CD14-positive monocyte (primary cell): ENCODE data around the gene CD8B. TPM values are rescaled to one million over a fixed set of nuclear protein-coding genes. Genes with fewer than 3 reads are reported as not detected.

ENCODE experiments used
- DNase-seq, 3 donors: peaks; one replicate each; pipeline ENCODE4 v3.0.0-alpha.2; 2011 to 2022
- H2AFZ ChIP-seq: 2 replicates; pipeline ENCODE4 v1.6.0; 2012; ENCODE audit warnings: mild to moderate bottlenecking, low read depth, low read length, inconsistent platforms; ENCODE audit not compliant: insufficient read depth, poor library complexity, severe bottlenecking
- H3K27ac ChIP-seq, 2 donors: 1 replicate in 1 of 2; 2 replicates in 1 of 2; pipeline ENCODE4 v1.5.1; 2012 to 2013; ENCODE audit warnings: low read length in 2 of 2, control low read depth in 1 of 2, inconsistent platforms in 1 of 2, low read depth in 1 of 2, mild to moderate bottlenecking in 1 of 2
- H3K27me3 ChIP-seq, 2 donors: one replicate each; pipeline versions ENCODE4 v1.6.0 to v1.6.1; 2011 to 2013; ENCODE audit warnings: low read length in 2 of 2; ENCODE audit not compliant: control insufficient read depth in 2 of 2, insufficient read depth in 2 of 2
- H3K36me3 ChIP-seq, 2 donors: replicated peaks in 1 of 2; 1 replicate in 1 of 2; 2 replicates in 1 of 2; pipeline versions ENCODE4 v1.5.1 to v1.6.1; 2012 to 2013; ENCODE audit warnings: low read length in 2 of 2, control low read depth in 1 of 2, inconsistent platforms in 1 of 2, mild to moderate bottlenecking in 1 of 2; ENCODE audit not compliant: insufficient read depth in 2 of 2, control insufficient read depth in 1 of 2
- H3K4me1 ChIP-seq, 2 donors: 1 replicate in 1 of 2; 2 replicates in 1 of 2; pipeline versions ENCODE4 v1.5.1 to v1.6.1; 2012 to 2013; ENCODE audit warnings: low read length in 2 of 2, control low read depth in 1 of 2, inconsistent platforms in 1 of 2, mild to moderate bottlenecking in 1 of 2, moderate library complexity in 1 of 2; ENCODE audit not compliant: insufficient read depth in 2 of 2, control insufficient read depth in 1 of 2
- H3K4me2 ChIP-seq: replicated peaks from 2 replicates; pipeline ENCODE3; 2012; ENCODE audit warnings: low read length, moderate library complexity, mild to moderate bottlenecking; ENCODE audit not compliant: poor library complexity, severe bottlenecking; ENCODE audit errors: extremely low read depth
- H3K4me3 ChIP-seq, 3 experiments: fragments of 200-600 bp in 1 of 3; sonication (generic) in 1 of 3; replicated peaks in 1 of 3; 1 replicate in 2 of 3; 2 replicates in 1 of 3; pipeline ENCODE4 v1.5.1; 2011 to 2013; ENCODE audit warnings: low read length in 3 of 3, mild to moderate bottlenecking in 3 of 3, control low read depth in 2 of 3, low read depth in 2 of 3, inconsistent platforms in 1 of 3, moderate library complexity in 1 of 3
- H3K79me2 ChIP-seq: 2 replicates; pipeline ENCODE4 v1.6.0; 2012; ENCODE audit warnings: mild to moderate bottlenecking, control low read depth, inconsistent platforms, low read length, moderate library complexity; ENCODE audit not compliant: insufficient read depth
- H3K9ac ChIP-seq: 2 replicates; pipeline ENCODE4 v1.6.0; 2017; ENCODE audit warnings: low read length, mild to moderate bottlenecking; ENCODE audit not compliant: insufficient read depth, poor library complexity, severe bottlenecking
- H3K9me3 ChIP-seq, 2 donors: replicated peaks in 1 of 2; 1 replicate in 1 of 2; 2 replicates in 1 of 2; pipeline versions ENCODE4 v1.5.1 to v1.6.1; 2012 to 2013; ENCODE audit warnings: low read length in 2 of 2, control low read depth in 1 of 2; ENCODE audit not compliant: control insufficient read depth in 1 of 2, insufficient read depth in 1 of 2
- H4K20me1 ChIP-seq: 2 replicates; pipeline ENCODE4 v1.6.0; 2012; ENCODE audit warnings: mild to moderate bottlenecking, low read length, control low read depth, moderate library complexity; ENCODE audit not compliant: insufficient read depth
- H3K27ac Mint-ChIP-seq, 7 donors: one replicate each; pipeline ENCODE4 v1.8.0; 2020; ENCODE audit warnings: mild to moderate bottlenecking in 7 of 7, mixed read lengths in 7 of 7, moderate library complexity in 6 of 7, inconsistent platforms in 2 of 7
- H3K27me3 Mint-ChIP-seq, 3 donors: one replicate each; pipeline ENCODE4 v1.8.0; 2021 to 2022; ENCODE audit warnings: low read depth in 3 of 3, mild to moderate bottlenecking in 3 of 3, mixed read lengths in 3 of 3, moderate library complexity in 3 of 3, inconsistent platforms in 1 of 3
- H3K36me3 Mint-ChIP-seq, 2 donors: one replicate each; pipeline ENCODE4 v1.8.0; 2020; ENCODE audit warnings: mixed read lengths in 2 of 2, inconsistent platforms in 1 of 2, mild to moderate bottlenecking in 1 of 2
- H3K4me1 Mint-ChIP-seq: one replicate; pipeline ENCODE4 v1.8.0; 2020; ENCODE audit warnings: mild to moderate bottlenecking, mixed read lengths
- H3K4me3 Mint-ChIP-seq, 2 donors: one replicate each; pipeline ENCODE4 v1.8.0; 2020; ENCODE audit warnings: mild to moderate bottlenecking in 2 of 2, mixed read lengths in 2 of 2, moderate library complexity in 1 of 2
- H3K9me3 Mint-ChIP-seq, 7 donors: one replicate each; pipeline ENCODE4 v1.8.0; 2020 to 2022; ENCODE audit warnings: mixed read lengths in 7 of 7, mild to moderate bottlenecking in 6 of 7, moderate library complexity in 6 of 7, inconsistent platforms in 2 of 7
- CTCF ChIP-seq: fragments of 200-600 bp; IDR thresholded peaks from one replicate; pipeline ENCODE4 v1.8.0; 2022; ENCODE audit warnings: antibody characterized with exemption, mild to moderate bottlenecking
- WGBS: methylation state at CpG from one replicate; pipeline ENCODE4 v1.1.5; 2013; ENCODE audit warnings: missing lambda C conversion rate; ENCODE audit not compliant: insufficient coverage; 5-methylcytosine and 5-hydroxymethylcytosine counted together
- intact Hi-C, 2 donors: fragments of 100-400 bp; cut with micrococcal nuclease; formaldehyde crosslinking; loops; one replicate each; pipeline versions ENCODE4 v1.15.0 to v1.15.1; 2023
- polyA plus RNA-seq, 3 donors: library from polyadenylated mRNA; depleted of rRNA in 1 of 3; unstranded in 2 of 3; stranded (reverse) in 1 of 3; fragments of 300-500 nt in 2 of 3; fragments of >200 nt in 1 of 3; fragmentation: Illumina TruSeq in 2 of 3; gene quantifications; 1 replicate in 2 of 3; 2 replicates in 1 of 3; pipeline ENCODE4 v1.2.3, GENCODE V29; 2012 to 2021

CD8B gene
- polyA plus RNA-seq, 3 donors = 1.5 to 1.6 TPM; not detected in 1

- no peak for TF ChIP-seq CTCF
- peaks cover 16% of the 10 kb centered on the region for H3K4me1 Mint-ChIP-seq
- peak overlapping the region in 1 of 2 donors; percentile 0 for H3K4me3 Mint-ChIP-seq
- Histone ChIP-seq H3K4me2 (no peak overlapping the region), H3K4me1 (peaks cover 16% of the 10 kb centered on the region in 2 donors), H4K20me1 (no peaks in the 10 kb centered on the region), H3K9ac (no peak overlapping the region), H3K4me3 (no peak overlapping the region), H3K79me2 (no peaks in the 10 kb centered on the region), H3K36me3 (no peaks in the 10 kb centered on the region), H3K27ac (no peak overlapping the region), H3K27me3 (peaks cover 14 to 35% of the 10 kb centered on the region in 2 donors), H3K9me3 (peaks cover 12 to 45% of the 10 kb centered on the region in 2 donors), H2AFZ (no peak overlapping the region)
- H3K36me3 Mint-ChIP-seq = peaks cover 3 to 13% of the 10 kb centered on the region in 2 donors
- no peak for DNase-seq
- no peak overlapping the region for H3K27ac Mint-ChIP-seq
- 57% methylated on average over 2 of the region's 2 CpGs for WGBS
- intact Hi-C loops = no loop called here
- H3K27me3 Mint-ChIP-seq = peaks cover 25 to 44% (median 35%) of the 10 kb centered on the region in 3 donors
- peaks cover 22 to 40% (median 34%) of the 10 kb centered on the region in 7 donors for H3K9me3 Mint-ChIP-seq
These were observed 66.8 kb downstream of the CD8B start for GRCh38 chr2:86794861-86795260.

GRCh38 chr2:86793752-86794151, 67.9 kb downstream of the CD8B start:
- Histone ChIP-seq H2AFZ (no peak overlapping the region), H4K20me1 (no peaks in the 10 kb centered on the region), H3K4me2 (no peak overlapping the region), H3K36me3 (no peaks in the 10 kb centered on the region), H3K27ac (no peak overlapping the region), H3K9me3 (peaks cover 12 to 55% of the 10 kb centered on the region in 2 donors), H3K4me3 (no peak overlapping the region), H3K9ac (no peak overlapping the region), H3K4me1 (peaks cover 17 to 26% of the 10 kb centered on the region in 2 donors), H3K79me2 (no peaks in the 10 kb centered on the region), H3K27me3 (peaks cover 21 to 46% of the 10 kb centered on the region in 2 donors)
- TF ChIP-seq CTCF = no peak
- no peak overlapping the region for H3K4me3 Mint-ChIP-seq
- intact Hi-C loops = no loop called here
- H3K27me3 Mint-ChIP-seq = peaks cover 35 to 55% (median 45%) of the 10 kb centered on the region in 3 donors
- H3K36me3 Mint-ChIP-seq = peaks cover 3 to 13% of the 10 kb centered on the region in 2 donors
- 58% methylated on average over 4 of the region's 4 CpGs for WGBS
- H3K27ac Mint-ChIP-seq = no peak overlapping the region
- DNase-seq = no peak
- peaks cover 23% of the 10 kb centered on the region for H3K4me1 Mint-ChIP-seq
- peaks cover 22 to 44% (median 33%) of the 10 kb centered on the region in 7 donors for H3K9me3 Mint-ChIP-seq
